ENCODE results near the gene CST7. TPM values are rescaled to one million over a fixed set of nuclear protein-coding genes. Genes with fewer than 3 reads are reported as not detected.
"Not testable (repeated sequence)": the region's sequence is repeated elsewhere in the genome, so short reads cannot be mapped to it uniquely, and the experiment has no call there.

Gene CST7
- total RNA-seq, 1 donor from 2014 or later: 0.25 TPM

- peaks cover 17% of the 10 kb centered on the region for H3K4me1 Mint-ChIP-seq (ENCODE audit: low read depth, unreplicated experiment)
- DNase-seq (ENCODE audit: low read depth) (peak; percentile 28), FAIRE-seq (no peak)
- peaks cover 11% of the 10 kb centered on the region for H3K9me3 Mint-ChIP-seq (ENCODE audit: unreplicated experiment)
- TF ChIP-seq EZH2 (IDR thresholded peaks at IDR 0.05; ENCODE audit: insufficient read depth, low read length) (no peak), CTCF (IDR thresholded peaks at IDR 0.05; ENCODE audit: insufficient read depth, low read depth, low read length) (peak; percentile 64)
- no peak overlapping the region for H3K4me3 Mint-ChIP-seq (ENCODE audit: unreplicated experiment)
- Histone ChIP-seq H3K79me2 (ENCODE audit: insufficient read depth, low read length) (no peaks in the 10 kb centered on the region), H3K9me3 (ENCODE audit: insufficient read depth, low read depth, low read length) (no peaks in the 10 kb centered on the region), H3K4me2 (ENCODE audit: low read length) (peak overlapping the region; percentile 73), H3K4me1 (ENCODE audit: insufficient read depth, low read length) (no peaks in the 10 kb centered on the region), H4K20me1 (ENCODE audit: insufficient read depth, low read length) (no peaks in the 10 kb centered on the region), H3K36me3 (ENCODE audit: insufficient read depth, low read length) (no peaks in the 10 kb centered on the region), H3K9ac (ENCODE audit: low read length) (peak overlapping the region; percentile 44), H3K4me3 (ENCODE audit: insufficient read depth, low read depth, low read length) (no peak overlapping the region), H2AFZ (ENCODE audit: low read depth, low read length) (peak overlapping the region; percentile 65), H3K27me3 (ENCODE audit: insufficient read depth, low read length) (no peaks in the 10 kb centered on the region), H3K27ac (ENCODE audit: low read depth, low read length) (no peak overlapping the region)
- no peaks in the 10 kb centered on the region for H3K36me3 Mint-ChIP-seq (ENCODE audit: low read depth, unreplicated experiment)
- peaks cover 19% of the 10 kb centered on the region for H3K27me3 Mint-ChIP-seq (ENCODE audit: low read depth, unreplicated experiment)
- no peak overlapping the region for H3K27ac Mint-ChIP-seq (ENCODE audit: unreplicated experiment)
Measured at GRCh38 chr20:24917797-24918578, 31.1 kb upstream of the CST7 start.

GRCh38 chr20:24918579-24919566 lies 30.2 kb upstream of the CST7 start:
- H3K4me2 ChIP-seq (ENCODE audit: low read length): peak overlapping the region; percentile 73
- no peaks in the 10 kb centered on the region for H3K36me3 ChIP-seq (ENCODE audit: insufficient read depth, low read length)
- H2AFZ ChIP-seq (ENCODE audit: low read depth, low read length): no peak overlapping the region
- DNase-seq (ENCODE audit: low read depth) (no peak), FAIRE-seq (no peak)
- no peaks in the 10 kb centered on the region for H3K4me1 ChIP-seq (ENCODE audit: insufficient read depth, low read length)
- no peaks in the 10 kb centered on the region for H3K36me3 Mint-ChIP-seq (ENCODE audit: low read depth, unreplicated experiment)
- H4K20me1 ChIP-seq (ENCODE audit: insufficient read depth, low read length): no peaks in the 10 kb centered on the region
- H3K27ac ChIP-seq (ENCODE audit: low read depth, low read length): no peak overlapping the region
- no peaks in the 10 kb centered on the region for H3K9me3 ChIP-seq (ENCODE audit: insufficient read depth, low read depth, low read length)
- TF ChIP-seq EZH2 (IDR thresholded peaks at IDR 0.05; ENCODE audit: insufficient read depth, low read length): no peak
- TF ChIP-seq CTCF (IDR thresholded peaks at IDR 0.05; ENCODE audit: insufficient read depth, low read depth, low read length): no peak
- no peaks in the 10 kb centered on the region for H3K79me2 ChIP-seq (ENCODE audit: insufficient read depth, low read length)
- H3K4me3 Mint-ChIP-seq (ENCODE audit: unreplicated experiment): no peak overlapping the region
- no peak overlapping the region for H3K9ac ChIP-seq (ENCODE audit: low read length)
- H3K27ac Mint-ChIP-seq (ENCODE audit: unreplicated experiment): no peak overlapping the region
- peaks cover 17% of the 10 kb centered on the region for H3K4me1 Mint-ChIP-seq (ENCODE audit: low read depth, unreplicated experiment)
- H3K27me3 ChIP-seq (ENCODE audit: insufficient read depth, low read length): no peaks in the 10 kb centered on the region
- H3K27me3 Mint-ChIP-seq (ENCODE audit: low read depth, unreplicated experiment): peaks cover 15% of the 10 kb centered on the region
- H3K4me3 ChIP-seq (ENCODE audit: insufficient read depth, low read depth, low read length): no peak overlapping the region
- peaks cover 11% of the 10 kb centered on the region for H3K9me3 Mint-ChIP-seq (ENCODE audit: unreplicated experiment)

- H3K4me3 Mint-ChIP-seq (ENCODE audit: unreplicated experiment); H3K36me3 Mint-ChIP-seq (ENCODE audit: low read depth, unreplicated experiment); FAIRE-seq; H4K20me1 ChIP-seq (ENCODE audit: insufficient read depth, low read length); H3K4me2 ChIP-seq (ENCODE audit: low read length); H3K4me3 ChIP-seq (ENCODE audit: insufficient read depth, low read depth, low read length); H3K4me1 ChIP-seq (ENCODE audit: insufficient read depth, low read length); H3K27ac Mint-ChIP-seq (ENCODE audit: unreplicated experiment); H3K36me3 ChIP-seq (ENCODE audit: insufficient read depth, low read length); H3K9ac ChIP-seq (ENCODE audit: low read length); H3K79me2 ChIP-seq (ENCODE audit: insufficient read depth, low read length); H3K9me3 ChIP-seq (ENCODE audit: insufficient read depth, low read depth, low read length); H3K27me3 ChIP-seq (ENCODE audit: insufficient read depth, low read length); DNase-seq (ENCODE audit: low read depth); H2AFZ ChIP-seq (ENCODE audit: low read depth, low read length); H3K27ac ChIP-seq (ENCODE audit: low read depth, low read length): not testable (repeated sequence)
- Mint-ChIP-seq H3K27me3 (ENCODE audit: low read depth, unreplicated experiment) (peaks cover 15% of the 10 kb centered on the region), H3K4me1 (ENCODE audit: low read depth, unreplicated experiment) (peaks cover 17% of the 10 kb centered on the region), H3K9me3 (ENCODE audit: unreplicated experiment) (peaks cover 11% of the 10 kb centered on the region)
Measured at GRCh38 chr20:24919665-24920064, 29.4 kb upstream of the CST7 start.

- not testable (repeated sequence) for H3K27ac Mint-ChIP-seq (ENCODE audit: unreplicated experiment); H3K4me3 Mint-ChIP-seq (ENCODE audit: unreplicated experiment); H2AFZ ChIP-seq (ENCODE audit: low read depth, low read length); H3K4me1 ChIP-seq (ENCODE audit: insufficient read depth, low read length); H3K9me3 ChIP-seq (ENCODE audit: insufficient read depth, low read depth, low read length); H3K9ac ChIP-seq (ENCODE audit: low read length); FAIRE-seq; H3K27me3 Mint-ChIP-seq (ENCODE audit: low read depth, unreplicated experiment); H3K4me2 ChIP-seq (ENCODE audit: low read length); H3K79me2 ChIP-seq (ENCODE audit: insufficient read depth, low read length); H4K20me1 ChIP-seq (ENCODE audit: insufficient read depth, low read length); DNase-seq (ENCODE audit: low read depth); H3K36me3 ChIP-seq (ENCODE audit: insufficient read depth, low read length); H3K36me3 Mint-ChIP-seq (ENCODE audit: low read depth, unreplicated experiment); H3K27me3 ChIP-seq (ENCODE audit: insufficient read depth, low read length); H3K4me3 ChIP-seq (ENCODE audit: insufficient read depth, low read depth, low read length); H3K27ac ChIP-seq (ENCODE audit: low read depth, low read length)
- Mint-ChIP-seq H3K9me3 (ENCODE audit: unreplicated experiment) (peaks cover 11% of the 10 kb centered on the region), H3K4me1 (ENCODE audit: low read depth, unreplicated experiment) (peaks cover 17% of the 10 kb centered on the region)
Measured at GRCh38 chr20:24920706-24921105, 28.4 kb upstream of the CST7 start.
